H1 (cell line): Measurements from ENCODE around the gene ZNF469. TPM values are rescaled to one million over a fixed set of nuclear protein-coding genes. Genes with fewer than 3 reads are reported as not detected.

ENCODE experiments used
- ATF2 ChIP-seq: IDR thresholded peaks from 2 replicates; pipeline ENCODE4 v1.6.1; 2012; ENCODE audit warnings: low read length, inconsistent platforms
- CREB1 ChIP-seq: IDR thresholded peaks from 2 replicates; pipeline ENCODE4 v1.6.1; 2012; ENCODE audit warnings: inconsistent platforms
- GTF2F1 ChIP-seq: IDR thresholded peaks from 2 replicates; pipeline ENCODE4 v1.6.1; 2012; ENCODE audit warnings: low read depth, low read length, improper control_type of control experiment, borderline replicate concordance
- JUN ChIP-seq: IDR thresholded peaks from 2 replicates; pipeline ENCODE4 v1.6.1; 2011; ENCODE audit warnings: low read depth, mild to moderate bottlenecking, improper control_type of control experiment, low read length
- MAFK ChIP-seq: IDR thresholded peaks from 2 replicates; pipeline ENCODE4 v1.6.1; 2012; ENCODE audit warnings: low read depth, mild to moderate bottlenecking, improper control_type of control experiment, low read length
- POLR2A ChIP-seq, 2 experiments: IDR thresholded peaks; 1 replicate in 1 of 2; 2 replicates in 1 of 2; pipeline ENCODE4 v1.6.1; 2011; ENCODE audit warnings: low read depth in 2 of 2, low read length in 2 of 2, mild to moderate bottlenecking in 2 of 2; ENCODE audit errors: control extremely low read depth in 1 of 2
- RXRA ChIP-seq: IDR thresholded peaks from 2 replicates; pipeline ENCODE4 v1.6.1; 2011; ENCODE audit warnings: low read depth, mild to moderate bottlenecking, low read length, moderate library complexity; ENCODE audit not compliant: insufficient read depth
- SUZ12 ChIP-seq: fragments of 200-600 bp; sonication (generic); IDR thresholded peaks from 2 replicates; pipeline ENCODE4 v1.6.1; 2012; ENCODE audit warnings: mild to moderate bottlenecking, inconsistent platforms, low read length, moderate library complexity, mixed read lengths
- polyA plus RNA-seq, 7 experiments: library from polyadenylated mRNA; depleted of rRNA in 3 of 7; stranded (reverse) in 5 of 7; unstranded in 2 of 7; fragments of >200 nt in 5 of 7; fragments of 200-250 nt in 2 of 7; gene quantifications; 1 replicate in 5 of 7; 2 replicates in 1 of 7; 4 replicates in 1 of 7; pipeline versions ENCODE4 v1.2.1 to v1.2.3, GENCODE V29; 2011 to 2013; ENCODE audit warnings: missing spikeins in 2 of 7, mixed read lengths in 2 of 7
- total RNA-seq: library from RNA; stranded (reverse); fragmentation: NEBNext Ultra II Directional; extraction: Animal tissue kit (Norgen Biotek cat#: 25700); gene quantifications from 2 replicates; pipeline ENCODE4 v1.2.1, GENCODE V29; 2021

The ZNF469 gene
- total and polyA plus RNA-seq, 2 of the 8 experiments (the other 6 are each of a cell fraction or from before 2014, with no cell fraction given): 0.30 to 1.8 TPM

- no peak for TF ChIP-seq ATF2
- no peak for TF ChIP-seq POLR2A (IDR thresholded peaks at IDR 0.05; ENCODE audit: control extremely low read depth in 1 of 2, low read depth in 2 of 2, low read length in 2 of 2)
- no peak for TF ChIP-seq SUZ12
- TF ChIP-seq GTF2F1: no peak
- TF ChIP-seq CREB1: no peak
- TF ChIP-seq RXRA: no peak
- TF ChIP-seq MAFK: no peak
- TF ChIP-seq JUN: no peak
Observed at GRCh38 chr16:88427376-88427775, 44.6 kb downstream of the ZNF469 start (continued).
